HG03354 (cell line): ENCODE measurements around the gene LDLRAD3.
"Not testable (repeated sequence)": the region's sequence is repeated elsewhere in the genome, so short reads cannot be mapped to it uniquely, and the experiment has no call there.

Experiments
- ATAC-seq: cut with Tn5 transposase; IDR thresholded peaks from one replicate; pipeline ENCODE4 v1.9.1; 2021; ENCODE audit warnings: mild to moderate bottlenecking; ENCODE audit not compliant: unreplicated experiment, poor library complexity, severe bottlenecking

LDLRAD3 gene

DNA sequence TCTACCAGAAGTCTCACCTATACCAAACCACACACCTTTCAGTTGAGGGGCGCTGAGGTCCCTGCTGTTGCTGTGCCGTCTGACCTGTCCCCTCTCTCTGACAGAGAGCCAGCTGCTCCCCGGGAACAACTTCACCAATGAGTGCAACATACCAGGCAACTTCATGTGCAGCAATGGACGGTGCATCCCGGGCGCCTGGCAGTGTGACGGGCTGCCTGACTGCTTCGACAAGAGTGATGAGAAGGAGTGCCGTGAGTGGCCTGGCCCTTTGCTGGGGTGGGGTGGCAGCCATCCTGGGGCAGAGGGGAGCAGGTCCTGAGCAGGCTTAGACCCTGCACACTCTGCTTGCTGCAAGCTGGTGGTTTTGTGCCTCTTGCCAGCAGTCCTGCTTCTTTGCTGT, 92.1 kb downstream of the LDLRAD3 start:
- ATAC-seq: no peak

DNA sequence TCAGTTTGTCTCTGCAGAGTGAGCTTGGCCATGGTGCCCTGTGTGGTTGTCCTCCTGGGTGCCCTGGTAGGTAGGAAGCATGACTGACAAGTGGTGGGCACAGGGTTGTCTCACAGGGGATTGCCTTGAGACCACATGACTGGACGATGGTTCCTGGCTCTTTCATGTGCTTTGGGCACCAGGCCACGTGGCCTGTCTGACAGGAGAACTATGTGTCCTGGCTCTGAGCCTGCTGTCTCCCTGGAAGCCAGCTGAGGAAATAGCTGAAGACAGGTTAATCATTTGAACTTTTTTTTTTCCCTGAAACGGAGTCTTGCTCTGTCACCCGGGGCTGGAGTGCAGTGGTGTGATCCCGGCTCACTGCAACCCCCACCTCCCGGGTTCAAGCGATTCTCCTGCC, 93.2 kb downstream of the LDLRAD3 start:
- no peak for ATAC-seq

GRCh38 chr11:36038541-36038940, 94.7 kb downstream of the LDLRAD3 start:
- no peak for ATAC-seq

- ATAC-seq: no peak
Measured at GRCh38 chr11:36039471-36039870, 95.6 kb downstream of the LDLRAD3 start.

GRCh38 chr11:36041988-36042611, 98.2 kb downstream of the LDLRAD3 start:
- no peak for ATAC-seq

DNA sequence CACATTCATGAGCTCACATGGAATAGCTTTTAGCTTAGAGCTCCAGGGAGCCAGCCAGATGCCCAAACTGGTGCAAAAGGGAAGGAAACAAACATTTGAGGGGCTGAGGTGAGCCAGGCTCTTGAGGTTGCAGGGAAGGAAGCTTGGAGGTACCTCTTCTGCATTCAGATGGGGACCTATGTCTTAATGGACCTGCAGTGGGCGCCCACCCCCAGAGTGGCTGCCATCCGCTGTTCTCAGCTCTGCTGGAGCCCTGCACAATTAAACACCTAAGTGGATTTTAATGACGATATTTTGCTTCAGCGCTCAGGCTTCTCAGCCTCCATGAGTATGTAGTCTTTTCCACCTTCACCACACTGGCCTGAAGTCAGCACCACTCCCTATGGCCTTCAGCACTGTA, 100.8 kb downstream of the LDLRAD3 start:
- no peak for ATAC-seq

DNA sequence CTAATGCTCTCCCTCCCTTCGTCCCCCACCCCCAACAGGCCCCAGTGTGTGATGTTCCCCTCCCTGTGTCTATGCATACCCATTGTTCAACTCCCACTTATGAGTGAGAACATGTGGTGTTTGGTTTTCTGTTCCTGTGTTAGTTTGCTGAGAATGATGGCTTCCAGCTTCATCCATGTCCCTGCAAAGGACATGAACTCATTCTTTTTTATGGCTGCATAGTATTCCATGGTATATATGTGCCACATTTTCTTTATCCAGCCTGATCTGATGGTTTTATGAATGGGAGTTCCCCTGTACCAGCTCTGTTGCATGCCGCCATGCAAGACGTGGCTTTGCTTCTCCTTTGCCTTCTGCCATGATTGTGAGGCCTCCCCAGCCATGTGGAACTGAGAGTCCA, 102.1 kb downstream of the LDLRAD3 start:
- not testable (repeated sequence) for ATAC-seq

DNA sequence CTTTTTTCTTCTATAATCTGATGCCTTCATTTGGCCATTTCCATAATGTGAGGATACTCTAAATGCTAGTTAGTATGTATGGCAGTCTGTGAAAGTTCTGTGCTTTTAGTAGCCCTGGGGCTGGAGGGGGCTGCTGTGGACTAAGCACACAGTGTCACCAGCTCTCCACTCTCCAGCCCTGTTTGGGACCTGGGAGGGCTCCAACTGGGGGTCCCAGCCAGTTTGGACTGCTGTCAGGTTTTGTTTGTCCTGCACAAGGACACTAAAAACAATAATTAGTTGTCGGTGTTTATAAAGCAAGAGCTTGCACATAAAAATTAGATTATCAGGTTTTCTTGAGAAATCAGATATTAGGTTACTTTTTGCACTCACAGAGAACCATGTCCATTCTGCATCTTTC, 103.1 kb downstream of the LDLRAD3 start:
- ATAC-seq: no peak

DNA sequence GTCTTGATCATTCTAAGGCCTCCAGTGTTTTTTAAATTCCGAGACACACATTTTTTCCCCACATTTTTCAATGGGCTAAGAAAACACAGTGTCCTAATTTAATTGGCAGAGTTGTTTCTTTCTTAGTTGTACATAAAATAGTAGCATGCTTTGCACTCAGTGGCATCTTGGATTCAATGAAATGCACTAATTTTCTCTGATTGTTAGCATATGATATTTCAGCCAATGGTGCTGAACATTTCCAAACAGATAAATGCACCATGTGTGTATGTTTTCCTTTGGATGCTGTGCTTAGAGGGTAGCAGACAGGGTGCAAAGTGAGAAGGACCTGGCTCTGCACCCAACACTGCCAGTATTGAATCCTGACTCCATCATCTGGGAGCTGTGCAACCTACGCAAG, 103.5 kb downstream of the LDLRAD3 start:
- no peak for ATAC-seq

- no peak for ATAC-seq
Measured at GRCh38 chr11:36048496-36049247, 104.8 kb downstream of the LDLRAD3 start.

GRCh38 chr11:36051235-36052144, 107.6 kb downstream of the LDLRAD3 start:
- ATAC-seq: no peak

DNA sequence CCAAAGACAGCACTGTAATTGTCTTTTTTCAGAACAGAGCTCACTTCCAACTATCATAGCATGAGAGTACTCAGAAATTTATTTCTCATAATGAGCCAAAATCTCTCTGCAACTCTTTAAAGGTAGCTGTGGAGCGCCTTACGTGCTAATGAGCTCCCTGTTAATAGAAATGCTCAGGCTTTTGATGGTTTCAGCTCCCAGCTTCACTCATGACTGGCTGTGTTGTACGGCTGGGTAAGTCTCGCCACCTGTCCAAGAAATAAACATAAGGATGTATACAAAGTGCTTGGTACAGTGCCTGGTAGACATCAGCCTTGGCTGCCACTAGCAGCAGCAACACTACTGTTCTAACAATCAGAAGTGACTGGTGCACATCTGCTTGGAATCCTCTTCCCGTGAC, 109.4 kb downstream of the LDLRAD3 start:
- ATAC-seq: no peak

- ATAC-seq: no peak
Measured at GRCh38 chr11:36053862-36054261, 110.0 kb downstream of the LDLRAD3 start.

- no peak for ATAC-seq
Measured at GRCh38 chr11:36054628-36055027, 110.8 kb downstream of the LDLRAD3 start.

GRCh38 chr11:36056160-36056751, 112.4 kb downstream of the LDLRAD3 start:
- no peak for ATAC-seq

GRCh38 chr11:36057379-36058042, 113.6 kb downstream of the LDLRAD3 start:
- no peak for ATAC-seq

DNA sequence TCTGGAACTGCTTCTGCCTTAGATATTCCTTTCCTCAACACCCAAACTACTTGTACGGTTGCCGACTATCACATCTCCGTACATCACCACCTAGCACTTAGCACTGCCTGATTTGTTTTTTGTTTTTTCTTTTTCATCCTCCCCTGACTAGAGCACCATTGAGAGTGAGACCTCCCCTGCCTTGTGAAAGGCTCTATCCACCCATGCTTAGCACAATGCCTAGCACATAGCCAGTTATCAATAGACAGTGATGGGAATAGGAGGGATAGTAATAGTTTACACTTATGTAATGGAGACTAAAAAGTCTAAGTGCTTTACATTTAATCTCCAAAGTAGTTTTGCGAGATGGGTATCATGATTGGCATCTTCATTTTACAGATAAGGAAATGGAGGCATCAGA, 115.8 kb downstream of the LDLRAD3 start:
- ATAC-seq: no peak

- ATAC-seq: no peak
Measured at GRCh38 chr11:36060926-36061325, 117.1 kb downstream of the LDLRAD3 start.

DNA sequence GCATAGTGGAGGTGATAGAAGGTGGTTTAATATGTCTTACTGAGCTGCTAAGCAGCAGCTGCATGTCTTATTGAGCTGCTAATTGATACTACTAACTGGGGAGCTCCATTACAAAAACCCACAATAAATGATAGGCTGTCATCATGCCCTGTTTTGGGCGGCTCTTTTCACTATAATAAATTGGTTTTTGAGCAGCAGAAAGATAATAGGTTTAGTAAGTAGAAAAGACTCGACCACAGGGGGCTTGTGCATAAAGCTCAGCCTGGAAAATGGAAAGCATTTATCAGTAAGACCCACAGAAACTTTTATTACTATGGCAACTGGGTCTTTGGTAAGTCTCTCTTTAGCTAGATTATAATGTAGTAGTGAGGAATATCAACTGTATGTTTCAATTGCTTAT, 117.6 kb downstream of the LDLRAD3 start:
- no peak for ATAC-seq
